Liver (tissue), 9 donors: Measurements from ENCODE around the gene SMIM1. TPM values are rescaled to one million over a fixed set of nuclear protein-coding genes. Genes with fewer than 3 reads are reported as not detected.

Experiments
- DNase-seq: peaks from one replicate; pipeline ENCODE4 v3.0.0-alpha.2; 2017; ENCODE audit warnings: low spot score
- H3K27ac ChIP-seq, 2 donors: one replicate each; pipeline ENCODE4 v1.7.0; 2013; ENCODE audit warnings: inconsistent platforms in 2 of 2, low read length in 2 of 2, control low read depth in 1 of 2, low read depth in 1 of 2, mild to moderate bottlenecking in 1 of 2
- H3K27me3 ChIP-seq, 4 donors: one replicate each; pipeline versions ENCODE4 v1.6.1 to v1.7.0; 2013; ENCODE audit warnings: low read length in 3 of 4, inconsistent platforms in 1 of 4, mild to moderate bottlenecking in 1 of 4, moderate library complexity in 1 of 4; ENCODE audit not compliant: control insufficient read depth in 4 of 4, insufficient read depth in 4 of 4
- H3K36me3 ChIP-seq, 4 donors: one replicate each; pipeline versions ENCODE4 v1.6.1 to v1.7.0; 2013; ENCODE audit warnings: low read length in 3 of 4, mild to moderate bottlenecking in 3 of 4, low read depth in 1 of 4, moderate library complexity in 1 of 4; ENCODE audit not compliant: control insufficient read depth in 4 of 4, insufficient read depth in 3 of 4
- H3K4me1 ChIP-seq, 4 donors: one replicate each; pipeline versions ENCODE4 v1.6.1 to v1.7.0; 2013; ENCODE audit warnings: low read length in 3 of 4, mild to moderate bottlenecking in 3 of 4, moderate library complexity in 1 of 4; ENCODE audit not compliant: control insufficient read depth in 4 of 4, insufficient read depth in 4 of 4
- H3K4me3 ChIP-seq, 3 donors: one replicate each; pipeline versions ENCODE4 v1.6.1 to v1.7.0; 2013; ENCODE audit warnings: low read length in 3 of 3, control low read depth in 1 of 3, low read depth in 1 of 3, mild to moderate bottlenecking in 1 of 3
- H3K9ac ChIP-seq, 2 donors: one replicate each; pipeline ENCODE4 v1.7.0; 2013; ENCODE audit warnings: low read length in 2 of 2, mild to moderate bottlenecking in 2 of 2, moderate library complexity in 2 of 2, control low read depth in 1 of 2, low read depth in 1 of 2
- H3K9me3 ChIP-seq, 4 donors: one replicate each; pipeline versions ENCODE4 v1.6.1 to v1.7.0; 2013; ENCODE audit warnings: low read length in 3 of 4; ENCODE audit not compliant: control insufficient read depth in 4 of 4
- CTCF ChIP-seq: fragments of 150-350 bp; IDR thresholded peaks from 2 replicates; pipeline ENCODE4 v1.5.1; 2017; ENCODE audit warnings: improper control_type of control experiment, low read depth, low read length; ENCODE audit not compliant: missing input control
- EGR1 ChIP-seq, 2 donors: IDR thresholded peaks; 2 replicates each; pipeline ENCODE4 v1.6.1; 2016 to 2018; ENCODE audit warnings: antibody characterized with exemption in 2 of 2, low read depth in 2 of 2
- FOXA1 ChIP-seq: IDR thresholded peaks from 2 replicates; pipeline ENCODE4 v1.6.1; 2016; ENCODE audit warnings: antibody characterized with exemption
- FOXA2 ChIP-seq: IDR thresholded peaks from 2 replicates; pipeline ENCODE4 v1.6.1; 2016; ENCODE audit warnings: antibody characterized with exemption
- GABPA ChIP-seq, 2 donors: IDR thresholded peaks in 1 of 2; conservative IDR thresholded peaks in 1 of 2; 2 replicates each; pipeline ENCODE4 v1.6.1; 2016; ENCODE audit warnings: antibody characterized with exemption in 2 of 2, mild to moderate bottlenecking in 1 of 2, moderate library complexity in 1 of 2
- HNF4A ChIP-seq, 2 donors: conservative IDR thresholded peaks; 2 replicates each; pipeline ENCODE4 v1.6.1; 2016; ENCODE audit warnings: antibody characterized with exemption in 2 of 2, mild to moderate bottlenecking in 2 of 2
- HNF4G ChIP-seq: IDR thresholded peaks from 2 replicates; pipeline ENCODE4 v1.6.1; 2016; ENCODE audit warnings: antibody characterized with exemption
- JUND ChIP-seq, 2 donors: IDR thresholded peaks; 2 replicates each; pipeline ENCODE4 v1.6.1; 2016; ENCODE audit warnings: antibody characterized with exemption in 2 of 2
- MAX ChIP-seq: IDR thresholded peaks from 2 replicates; pipeline ENCODE4 v1.6.1; 2016; ENCODE audit warnings: antibody characterized with exemption
- NR2F2 ChIP-seq: IDR thresholded peaks from 2 replicates; pipeline ENCODE4 v1.6.1; 2016; ENCODE audit warnings: antibody characterized with exemption
- RAD21 ChIP-seq, 2 donors: IDR thresholded peaks; 2 replicates each; pipeline ENCODE4 v1.6.1; 2016; ENCODE audit warnings: antibody characterized with exemption in 2 of 2, mild to moderate bottlenecking in 2 of 2
- RXRA ChIP-seq, 2 donors: IDR thresholded peaks; 2 replicates each; pipeline ENCODE4 v1.6.1; 2017 to 2018; ENCODE audit warnings: antibody characterized with exemption in 2 of 2, mild to moderate bottlenecking in 1 of 2
- SP1 ChIP-seq: IDR thresholded peaks from 2 replicates; pipeline ENCODE4 v1.6.1; 2018; ENCODE audit warnings: antibody characterized with exemption, mild to moderate bottlenecking
- TAF1 ChIP-seq: conservative IDR thresholded peaks from 2 replicates; pipeline ENCODE4 v1.6.1; 2016; ENCODE audit warnings: antibody characterized with exemption, mild to moderate bottlenecking
- YY1 ChIP-seq: IDR thresholded peaks from 2 replicates; pipeline ENCODE4 v1.6.1; 2016; ENCODE audit warnings: antibody characterized with exemption, mild to moderate bottlenecking
- WGBS: extraction: QIAGEN DNeasy Blood & Tissue Kit; methylation state at CpG from one replicate; pipeline ENCODE4 v1.1.7; 2013; 5-methylcytosine and 5-hydroxymethylcytosine counted together
- polyA plus RNA-seq, 2 donors: library from polyadenylated mRNA; stranded (reverse) in 1 of 2; unstranded in 1 of 2; fragments of 200-250 nt in 1 of 2; fragments of >200 nt in 1 of 2; fragmentation: Nextera tagmentation in 1 of 2; extraction: Ambion mirVana in 1 of 2; gene quantifications; one replicate each; pipeline versions ENCODE4 v1.2.1 to v1.2.3, GENCODE V29; 2013 to 2015
- total RNA-seq, 2 donors: library from RNA; depleted of rRNA; stranded (reverse); fragments of >200 nt; gene quantifications; one replicate each; pipeline ENCODE4 v1.2.3, GENCODE V29; 2014
- TF ChIP-seq, protein P1 (sequence below): IDR thresholded peaks from 2 replicates; pipeline ENCODE4 v1.6.1; 2016; ENCODE audit warnings: antibody characterized with exemption
- TF ChIP-seq, protein P2 (sequence below): IDR thresholded peaks from 2 replicates; pipeline ENCODE4 v1.6.1; 2016; ENCODE audit warnings: antibody characterized with exemption
- TF ChIP-seq, protein P3 (sequence below): IDR thresholded peaks from 2 replicates; pipeline ENCODE4 v1.6.1; 2016; ENCODE audit warnings: antibody characterized with exemption, mild to moderate bottlenecking
- donor health status: healthy.
- donor health status: healthy.
- donor health status: healthy.
- donor health status: healthy.
- donor health status: healthy.

Gene SMIM1
- total and polyA plus RNA-seq, 4 donors: 1.8 to 82.9 (median 10.3) TPM

- peaks cover 8 to 36% (median 19%) of the 10 kb centered on the region in 4 donors for H3K4me1 ChIP-seq
- no peaks in the 10 kb centered on the region for H3K9me3 ChIP-seq
- H3K36me3 ChIP-seq: peaks cover 1 to 25% (median 7%) of the 10 kb centered on the region in 4 donors
- H3K27ac ChIP-seq: no peak overlapping the region
- DNase-seq: no peak
- no peak overlapping the region for H3K4me3 ChIP-seq
- H3K9ac ChIP-seq: no peak overlapping the region
- TF ChIP-seq TAF1 (no peak), MAX (no peak), RXRA (IDR thresholded peaks at IDR 0.05) (no peak), HNF4G (no peak), NR2F2 (no peak), FOXA1 (no peak), FOXA2 (no peak), HNF4A (conservative IDR thresholded peaks at IDR 0.05) (no peak), YY1 (no peak), CTCF (no peak), RAD21 (IDR thresholded peaks at IDR 0.05) (no peak), JUND (IDR thresholded peaks at IDR 0.05) (no peak), SP1 (no peak), GABPA (IDR thresholded peaks at IDR 0.05 in 1 of 2, conservative IDR thresholded peaks at IDR 0.05 in 1 of 2) (no peak), EGR1 (IDR thresholded peaks at IDR 0.05; ENCODE audit: low read depth in 2 of 2) (no peak)
- TF ChIP-seq, protein P1, sequence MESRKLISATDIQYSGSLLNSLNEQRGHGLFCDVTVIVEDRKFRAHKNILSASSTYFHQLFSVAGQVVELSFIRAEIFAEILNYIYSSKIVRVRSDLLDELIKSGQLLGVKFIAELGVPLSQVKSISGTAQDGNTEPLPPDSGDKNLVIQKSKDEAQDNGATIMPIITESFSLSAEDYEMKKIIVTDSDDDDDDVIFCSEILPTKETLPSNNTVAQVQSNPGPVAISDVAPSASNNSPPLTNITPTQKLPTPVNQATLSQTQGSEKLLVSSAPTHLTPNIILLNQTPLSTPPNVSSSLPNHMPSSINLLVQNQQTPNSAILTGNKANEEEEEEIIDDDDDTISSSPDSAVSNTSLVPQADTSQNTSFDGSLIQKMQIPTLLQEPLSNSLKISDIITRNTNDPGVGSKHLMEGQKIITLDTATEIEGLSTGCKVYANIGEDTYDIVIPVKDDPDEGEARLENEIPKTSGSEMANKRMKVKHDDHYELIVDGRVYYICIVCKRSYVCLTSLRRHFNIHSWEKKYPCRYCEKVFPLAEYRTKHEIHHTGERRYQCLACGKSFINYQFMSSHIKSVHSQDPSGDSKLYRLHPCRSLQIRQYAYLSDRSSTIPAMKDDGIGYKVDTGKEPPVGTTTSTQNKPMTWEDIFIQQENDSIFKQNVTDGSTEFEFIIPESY: no peak
- TF ChIP-seq, protein P2, sequence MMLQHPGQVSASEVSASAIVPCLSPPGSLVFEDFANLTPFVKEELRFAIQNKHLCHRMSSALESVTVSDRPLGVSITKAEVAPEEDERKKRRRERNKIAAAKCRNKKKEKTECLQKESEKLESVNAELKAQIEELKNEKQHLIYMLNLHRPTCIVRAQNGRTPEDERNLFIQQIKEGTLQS: no peak
- TF ChIP-seq, protein P3, sequence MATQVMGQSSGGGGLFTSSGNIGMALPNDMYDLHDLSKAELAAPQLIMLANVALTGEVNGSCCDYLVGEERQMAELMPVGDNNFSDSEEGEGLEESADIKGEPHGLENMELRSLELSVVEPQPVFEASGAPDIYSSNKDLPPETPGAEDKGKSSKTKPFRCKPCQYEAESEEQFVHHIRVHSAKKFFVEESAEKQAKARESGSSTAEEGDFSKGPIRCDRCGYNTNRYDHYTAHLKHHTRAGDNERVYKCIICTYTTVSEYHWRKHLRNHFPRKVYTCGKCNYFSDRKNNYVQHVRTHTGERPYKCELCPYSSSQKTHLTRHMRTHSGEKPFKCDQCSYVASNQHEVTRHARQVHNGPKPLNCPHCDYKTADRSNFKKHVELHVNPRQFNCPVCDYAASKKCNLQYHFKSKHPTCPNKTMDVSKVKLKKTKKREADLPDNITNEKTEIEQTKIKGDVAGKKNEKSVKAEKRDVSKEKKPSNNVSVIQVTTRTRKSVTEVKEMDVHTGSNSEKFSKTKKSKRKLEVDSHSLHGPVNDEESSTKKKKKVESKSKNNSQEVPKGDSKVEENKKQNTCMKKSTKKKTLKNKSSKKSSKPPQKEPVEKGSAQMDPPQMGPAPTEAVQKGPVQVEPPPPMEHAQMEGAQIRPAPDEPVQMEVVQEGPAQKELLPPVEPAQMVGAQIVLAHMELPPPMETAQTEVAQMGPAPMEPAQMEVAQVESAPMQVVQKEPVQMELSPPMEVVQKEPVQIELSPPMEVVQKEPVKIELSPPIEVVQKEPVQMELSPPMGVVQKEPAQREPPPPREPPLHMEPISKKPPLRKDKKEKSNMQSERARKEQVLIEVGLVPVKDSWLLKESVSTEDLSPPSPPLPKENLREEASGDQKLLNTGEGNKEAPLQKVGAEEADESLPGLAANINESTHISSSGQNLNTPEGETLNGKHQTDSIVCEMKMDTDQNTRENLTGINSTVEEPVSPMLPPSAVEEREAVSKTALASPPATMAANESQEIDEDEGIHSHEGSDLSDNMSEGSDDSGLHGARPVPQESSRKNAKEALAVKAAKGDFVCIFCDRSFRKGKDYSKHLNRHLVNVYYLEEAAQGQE: no peak
- 94% methylated on average over 24 of the region's 24 CpGs for WGBS
- no peaks in the 10 kb centered on the region for H3K27me3 ChIP-seq
Observed at GRCh38 chr1:3742439-3743298, 29.9 kb upstream of the SMIM1 start.
